ENCODE data around the gene HTR2A.

Gene HTR2A

DNA sequence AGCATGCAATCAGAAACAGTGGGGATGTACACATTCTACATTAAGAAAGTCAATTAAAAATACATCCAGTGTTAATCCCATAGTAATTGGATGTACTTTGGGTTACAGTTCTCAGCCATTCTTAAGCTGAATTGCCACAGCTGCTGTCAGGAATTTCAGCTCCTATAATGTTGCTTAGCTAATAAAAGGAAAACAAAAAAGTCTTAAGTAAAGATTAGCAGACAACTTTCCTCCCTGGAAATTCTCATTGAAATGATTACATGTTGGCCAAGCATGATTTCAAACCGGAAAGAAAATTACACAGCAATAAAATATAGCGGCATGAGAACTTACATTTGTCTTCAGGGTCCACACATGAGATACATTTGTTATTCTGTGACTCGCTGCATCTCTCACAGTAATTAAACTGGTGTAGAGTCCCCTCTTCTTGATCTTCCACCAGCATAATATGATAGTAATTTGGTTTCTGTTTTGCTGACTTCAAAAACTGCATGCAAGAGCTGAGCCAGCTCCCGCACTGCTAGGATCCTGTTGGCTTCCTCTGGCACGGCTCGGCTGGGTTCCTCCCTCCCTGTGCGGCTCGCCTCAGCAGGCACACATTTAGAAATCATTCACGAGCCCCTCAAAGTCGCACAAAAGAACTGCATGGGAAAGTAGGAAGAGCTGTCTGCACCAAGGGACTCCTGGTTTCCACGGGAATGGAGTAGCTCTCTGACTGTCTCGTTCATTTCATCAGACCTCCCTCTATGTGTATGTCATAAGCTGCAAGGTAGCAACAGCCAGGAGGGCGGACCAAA lies at the start of gene HTR2A:
TSS of gene HTR2A (minus strand) at position 713 of the 797 bp plus-strand sequence. CDS start 1,147 bp downstream, outside the sequence.
- peak within 1 kb of the TSS; percentile 34 for H3K4me3 Mint-ChIP-seq
- DNase-seq (ENCODE audit: low spot score in 2 of 2) (no peak), ATAC-seq (replicated peaks; ENCODE audit: extremely low read depth, poor library complexity, severe bottlenecking) (no peak)
- H3K27ac Mint-ChIP-seq (ENCODE audit: low read depth) = no peak within 1 kb of the TSS
- H3K9me3 Mint-ChIP-seq = peaks cover under 1% of the 10 kb centered on the region
- H3K27me3 Mint-ChIP-seq = peaks cover 58% of the 10 kb centered on the region
- peaks cover 3% of the 10 kb centered on the region for H3K36me3 Mint-ChIP-seq (ENCODE audit: insufficient read depth)
- peaks cover 6% of the 10 kb centered on the region for H3K4me1 Mint-ChIP-seq

DNA sequence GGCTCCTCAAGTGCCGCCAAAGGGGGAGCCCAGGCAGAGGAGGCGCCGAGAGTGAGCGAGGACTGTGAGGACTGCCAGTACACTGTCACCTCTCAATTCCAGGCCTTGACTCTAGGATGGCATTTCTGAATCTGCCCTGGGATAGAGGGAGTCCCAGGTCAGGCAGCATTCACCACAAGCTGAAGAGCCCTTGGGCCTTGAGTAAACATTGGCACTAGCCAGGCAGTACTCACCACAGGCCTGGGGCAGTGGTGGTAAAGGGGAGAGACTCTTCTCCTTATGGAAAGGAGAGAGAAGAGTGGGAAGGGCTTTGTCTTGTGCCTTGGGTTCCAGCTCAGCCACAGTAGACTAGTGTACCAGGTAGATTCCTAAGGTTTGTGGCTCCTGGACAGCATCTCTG lies 39.7 kb upstream of the HTR2A start:
- Mint-ChIP-seq H3K27me3 (peaks cover 64% of the 10 kb centered on the region), H3K4me3 (no peak overlapping the region), H3K4me1 (no peaks in the 10 kb centered on the region), H3K36me3 (ENCODE audit: insufficient read depth) (no peaks in the 10 kb centered on the region), H3K9me3 (no peaks in the 10 kb centered on the region), H3K27ac (ENCODE audit: low read depth) (no peak overlapping the region)
- ATAC-seq (replicated peaks; ENCODE audit: extremely low read depth, poor library complexity, severe bottlenecking) (no peak), DNase-seq (ENCODE audit: low spot score in 2 of 2) (no peak)

DNA sequence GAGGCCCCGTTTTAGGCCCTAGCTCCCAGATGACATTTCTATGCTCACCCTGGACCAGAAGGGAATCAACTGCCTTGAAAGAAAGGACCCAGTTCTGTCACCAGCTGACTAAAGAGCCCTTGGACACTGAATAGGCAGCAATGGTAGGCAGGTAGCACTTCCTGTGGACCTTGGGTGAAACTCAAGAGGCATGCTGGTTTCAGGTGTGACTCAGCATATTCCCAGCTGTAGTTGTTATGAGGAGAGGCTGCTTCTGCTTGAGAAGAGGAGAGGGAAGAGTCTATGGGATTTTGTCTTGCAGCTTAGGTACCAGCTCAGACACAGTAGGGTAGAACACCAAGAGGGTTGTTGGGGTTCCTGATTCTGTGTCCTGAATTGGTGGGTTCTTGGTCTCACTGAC lies 37.9 kb upstream of the HTR2A start:
- ATAC-seq (replicated peaks; ENCODE audit: extremely low read depth, poor library complexity, severe bottlenecking) = no peak
- Mint-ChIP-seq H3K9me3 (no peaks in the 10 kb centered on the region), H3K27ac (ENCODE audit: low read depth) (no peak overlapping the region), H3K4me3 (no peak overlapping the region), H3K4me1 (no peaks in the 10 kb centered on the region), H3K27me3 (peaks cover 56% of the 10 kb centered on the region), H3K36me3 (ENCODE audit: insufficient read depth) (no peaks in the 10 kb centered on the region)
- no peak for DNase-seq (ENCODE audit: low spot score in 2 of 2)

DNA sequence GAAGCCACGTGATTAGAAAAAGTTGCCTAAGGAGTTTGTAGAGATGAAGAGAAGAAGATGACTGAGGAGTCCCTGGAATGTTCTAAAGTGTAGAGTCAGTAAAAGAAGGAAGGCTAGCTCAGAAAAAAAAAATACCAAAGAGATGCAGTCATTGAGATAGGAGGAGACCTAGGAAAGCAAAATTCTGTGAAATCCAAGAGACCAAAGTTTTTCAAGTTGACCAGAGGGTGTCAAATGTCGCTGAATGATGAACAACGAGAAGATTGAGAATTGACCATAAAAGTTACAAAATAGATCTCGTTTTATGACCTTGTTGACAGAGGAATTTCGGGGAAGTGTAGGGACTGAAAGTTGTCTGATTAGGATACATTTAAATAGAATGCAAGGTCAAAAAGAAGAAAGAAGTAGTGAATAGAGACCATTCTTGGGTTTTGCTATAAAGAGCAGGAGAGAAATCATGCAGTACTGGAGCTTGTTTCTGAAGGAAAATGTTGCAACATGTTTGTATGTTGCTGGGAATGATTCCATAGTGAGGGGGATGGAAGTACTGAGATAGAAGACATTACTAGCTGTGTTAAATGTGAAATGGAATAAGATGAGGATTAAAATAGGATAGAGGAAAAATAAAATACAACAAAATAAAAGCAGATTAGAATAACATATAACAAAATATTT lies 30.2 kb upstream of the HTR2A start:
- Mint-ChIP-seq H3K4me3 (no peak overlapping the region), H3K9me3 (no peaks in the 10 kb centered on the region), H3K36me3 (ENCODE audit: insufficient read depth) (no peaks in the 10 kb centered on the region)

DNA sequence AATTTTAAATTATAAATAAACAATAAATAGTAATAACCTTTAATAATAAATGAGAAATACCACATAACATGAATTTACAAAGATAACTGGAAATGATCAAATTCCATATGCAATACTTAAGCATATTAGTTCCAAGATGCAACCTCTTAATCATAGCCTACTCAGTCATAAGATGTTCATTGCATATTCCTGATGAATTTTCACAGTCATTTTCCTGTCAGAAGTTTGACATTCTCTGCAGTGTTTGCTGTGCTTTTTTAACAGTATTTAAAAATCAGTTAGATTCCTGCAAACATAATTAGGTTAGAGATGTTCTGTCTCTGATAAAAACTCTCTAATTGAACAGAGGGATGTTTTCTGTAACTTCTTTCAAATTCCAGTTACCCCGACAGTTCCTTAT lies 28.6 kb upstream of the HTR2A start:
- ATAC-seq (replicated peaks; ENCODE audit: extremely low read depth, poor library complexity, severe bottlenecking) (no peak), DNase-seq (ENCODE audit: low spot score in 2 of 2) (no peak)
- H3K36me3 Mint-ChIP-seq (ENCODE audit: insufficient read depth) = no peaks in the 10 kb centered on the region
- no peak overlapping the region for H3K27ac Mint-ChIP-seq (ENCODE audit: low read depth)
- peaks cover 10% of the 10 kb centered on the region for H3K27me3 Mint-ChIP-seq
- H3K4me1 Mint-ChIP-seq = no peaks in the 10 kb centered on the region
- H3K9me3 Mint-ChIP-seq = no peaks in the 10 kb centered on the region
- H3K4me3 Mint-ChIP-seq = no peak overlapping the region

More for the DNA sequence above, 30.2 kb upstream of the HTR2A start:
- Mint-ChIP-seq H3K27me3 (peaks cover 17% of the 10 kb centered on the region), H3K4me1 (no peaks in the 10 kb centered on the region), H3K27ac (ENCODE audit: low read depth) (no peak overlapping the region)
- no peak for ATAC-seq (replicated peaks; ENCODE audit: extremely low read depth, poor library complexity, severe bottlenecking)
- no peak for DNase-seq (ENCODE audit: low spot score in 2 of 2)

DNA sequence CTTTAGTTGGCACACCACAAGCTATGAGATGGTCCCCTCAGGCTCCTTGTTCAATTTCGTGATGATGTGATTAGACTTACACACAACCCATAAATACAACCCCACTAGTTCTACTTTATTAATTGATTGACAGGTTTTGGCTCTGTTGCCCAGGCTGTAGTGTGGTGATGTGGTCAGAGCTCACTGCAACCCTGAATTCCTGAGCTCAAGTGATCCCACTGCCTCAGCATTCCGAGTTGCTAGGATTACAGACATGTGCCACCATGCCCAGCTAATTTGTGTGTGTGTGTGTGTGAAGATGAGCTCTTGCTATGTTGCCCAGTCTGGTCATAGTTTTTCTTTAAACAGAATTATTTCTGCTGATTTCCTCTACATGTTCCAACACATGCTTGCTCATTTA lies 17.5 kb upstream of the HTR2A start:
- DNase-seq (ENCODE audit: low spot score in 2 of 2) (no peak), ATAC-seq (replicated peaks; ENCODE audit: extremely low read depth, poor library complexity, severe bottlenecking) (no peak)
- H3K36me3 Mint-ChIP-seq (ENCODE audit: insufficient read depth) = no peaks in the 10 kb centered on the region

DNA sequence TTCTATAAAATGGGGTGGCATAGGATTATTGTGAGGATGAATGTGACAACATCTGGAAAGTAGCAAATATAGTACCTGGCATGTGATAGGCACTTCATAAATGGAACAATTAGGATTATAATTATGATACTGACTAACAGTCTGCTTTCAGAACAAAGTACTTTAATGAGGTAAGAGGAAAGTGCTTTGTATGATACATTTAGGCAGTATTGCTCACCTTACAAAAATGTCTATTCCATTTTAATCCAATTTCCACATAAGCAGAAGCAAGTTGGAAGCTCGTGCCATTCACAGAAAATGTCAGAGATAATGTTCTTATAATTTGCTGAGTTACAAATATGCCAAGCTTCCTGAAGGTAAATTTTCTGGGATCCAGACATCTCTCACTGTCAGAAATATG lies 16.9 kb upstream of the HTR2A start:
- H3K4me1 Mint-ChIP-seq = no peaks in the 10 kb centered on the region
- no peak overlapping the region for H3K4me3 Mint-ChIP-seq
- ATAC-seq (replicated peaks; ENCODE audit: extremely low read depth, poor library complexity, severe bottlenecking) (no peak), DNase-seq (ENCODE audit: low spot score in 2 of 2) (no peak)
- H3K27me3 Mint-ChIP-seq = peaks cover 55% of the 10 kb centered on the region
- no peak overlapping the region for H3K27ac Mint-ChIP-seq (ENCODE audit: low read depth)
- H3K36me3 Mint-ChIP-seq (ENCODE audit: insufficient read depth) = no peaks in the 10 kb centered on the region
- no peaks in the 10 kb centered on the region for H3K9me3 Mint-ChIP-seq

More for the DNA sequence above, 17.5 kb upstream of the HTR2A start:
- Mint-ChIP-seq H3K4me1 (no peaks in the 10 kb centered on the region), H3K4me3 (no peak overlapping the region), H3K27me3 (peaks cover 55% of the 10 kb centered on the region), H3K9me3 (no peaks in the 10 kb centered on the region), H3K27ac (ENCODE audit: low read depth) (no peak overlapping the region)

DNA sequence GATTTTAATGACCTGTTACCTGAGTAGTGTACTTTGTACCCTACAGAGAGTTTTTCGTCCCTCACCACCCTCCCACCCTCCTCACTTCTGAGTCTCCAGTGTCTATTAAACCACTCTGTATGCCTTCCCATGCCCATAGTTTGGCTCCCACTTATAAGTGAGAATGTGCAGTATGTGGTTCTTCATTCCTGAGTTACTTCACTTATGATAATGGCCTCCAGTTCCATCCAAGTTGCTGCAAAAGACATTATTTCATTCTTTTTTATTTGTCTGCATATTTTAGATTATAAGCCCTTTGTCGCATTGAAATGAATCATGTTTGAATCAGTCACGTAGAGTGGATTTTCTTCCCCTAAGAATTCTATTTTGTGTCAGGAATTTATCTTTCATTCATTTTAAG lies 12.2 kb upstream of the HTR2A start:
- no peaks in the 10 kb centered on the region for H3K4me1 Mint-ChIP-seq
- ATAC-seq (replicated peaks; ENCODE audit: extremely low read depth, poor library complexity, severe bottlenecking) = no peak
- H3K4me3 Mint-ChIP-seq = no peak overlapping the region
- peaks cover 44% of the 10 kb centered on the region for H3K27me3 Mint-ChIP-seq
- no peaks in the 10 kb centered on the region for H3K36me3 Mint-ChIP-seq (ENCODE audit: insufficient read depth)
- DNase-seq (ENCODE audit: low spot score in 2 of 2) = no peak
- no peak overlapping the region for H3K27ac Mint-ChIP-seq (ENCODE audit: low read depth)
- no peaks in the 10 kb centered on the region for H3K9me3 Mint-ChIP-seq

DNA sequence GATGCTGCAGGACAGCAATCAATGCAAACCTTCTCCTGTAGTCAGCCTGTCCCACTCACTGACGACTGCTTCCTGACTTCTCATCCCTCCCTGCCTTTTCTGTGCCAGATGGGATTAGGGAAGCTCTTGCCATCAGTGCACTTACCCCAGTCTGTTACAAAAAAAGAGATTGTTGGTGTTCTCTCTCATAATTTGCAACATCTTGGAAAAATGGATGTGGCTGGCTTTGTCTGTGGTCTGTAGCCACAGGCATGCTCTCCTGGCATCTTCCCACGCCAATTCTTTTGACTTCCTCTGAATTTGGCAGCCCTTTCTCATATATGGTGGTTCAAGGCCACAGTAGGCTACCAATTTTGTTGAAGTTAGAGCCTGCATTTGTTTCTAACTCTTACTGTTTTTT lies 11.6 kb upstream of the HTR2A start:
- ATAC-seq (replicated peaks; ENCODE audit: extremely low read depth, poor library complexity, severe bottlenecking) = no peak
- no peak for DNase-seq (ENCODE audit: low spot score in 2 of 2)
- H3K27me3 Mint-ChIP-seq = peaks cover 44% of the 10 kb centered on the region
- H3K9me3 Mint-ChIP-seq = no peaks in the 10 kb centered on the region
- H3K27ac Mint-ChIP-seq (ENCODE audit: low read depth) = no peak overlapping the region
- no peaks in the 10 kb centered on the region for H3K4me1 Mint-ChIP-seq
- no peak overlapping the region for H3K4me3 Mint-ChIP-seq
- H3K36me3 Mint-ChIP-seq (ENCODE audit: insufficient read depth) = no peaks in the 10 kb centered on the region

DNA sequence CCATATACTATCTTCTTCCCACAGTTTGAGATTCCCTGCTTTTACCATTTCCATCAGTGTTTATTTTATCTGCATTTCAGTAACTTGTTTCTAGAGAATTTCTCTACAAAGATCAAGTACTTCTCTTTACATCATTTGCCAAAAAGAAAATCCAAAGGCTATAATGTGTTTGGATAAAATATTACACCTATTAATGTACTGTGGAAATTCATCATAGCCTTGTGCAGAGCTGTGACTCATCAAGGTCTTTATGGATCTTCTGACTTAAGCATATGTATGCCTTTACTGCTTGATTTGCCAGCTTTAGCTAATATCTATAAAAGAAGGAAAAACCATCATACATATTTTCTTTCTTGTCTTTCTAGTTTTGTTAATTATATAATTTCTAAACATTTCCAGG lies 9.6 kb upstream of the HTR2A start:
- ATAC-seq (replicated peaks; ENCODE audit: extremely low read depth, poor library complexity, severe bottlenecking) (no peak), DNase-seq (ENCODE audit: low spot score in 2 of 2) (no peak)
- Mint-ChIP-seq H3K27me3 (peaks cover 51% of the 10 kb centered on the region), H3K27ac (ENCODE audit: low read depth) (no peak overlapping the region), H3K36me3 (ENCODE audit: insufficient read depth) (peaks cover 1% of the 10 kb centered on the region), H3K4me1 (no peaks in the 10 kb centered on the region), H3K9me3 (peaks cover 7% of the 10 kb centered on the region), H3K4me3 (no peak overlapping the region)

DNA sequence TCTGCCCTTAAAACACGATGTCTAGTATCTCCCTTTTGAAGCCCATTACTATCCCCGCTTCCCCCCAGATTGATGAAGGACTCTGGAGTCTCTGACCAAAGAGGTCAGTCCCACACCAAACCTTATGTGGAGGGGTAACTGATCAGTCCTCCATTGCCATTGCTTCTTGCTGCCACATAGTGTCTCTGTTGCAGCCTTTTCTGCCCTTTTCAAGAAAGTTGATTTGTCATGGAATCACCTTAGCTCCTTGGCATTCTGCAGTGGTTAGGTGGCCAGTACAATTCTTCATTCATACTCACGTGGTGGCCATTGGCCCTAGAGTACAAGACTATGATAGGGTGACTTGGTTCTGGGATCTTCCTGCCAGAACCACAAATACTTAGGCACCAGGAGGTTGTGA lies 8.4 kb upstream of the HTR2A start:
- peaks cover 7% of the 10 kb centered on the region for H3K9me3 Mint-ChIP-seq
- ATAC-seq (replicated peaks; ENCODE audit: extremely low read depth, poor library complexity, severe bottlenecking) (no peak), DNase-seq (ENCODE audit: low spot score in 2 of 2) (no peak)
- no peaks in the 10 kb centered on the region for H3K4me1 Mint-ChIP-seq
- H3K27ac Mint-ChIP-seq (ENCODE audit: low read depth) = no peak overlapping the region
- peaks cover 42% of the 10 kb centered on the region for H3K27me3 Mint-ChIP-seq
- peaks cover 1% of the 10 kb centered on the region for H3K36me3 Mint-ChIP-seq (ENCODE audit: insufficient read depth)
- no peak overlapping the region for H3K4me3 Mint-ChIP-seq

DNA sequence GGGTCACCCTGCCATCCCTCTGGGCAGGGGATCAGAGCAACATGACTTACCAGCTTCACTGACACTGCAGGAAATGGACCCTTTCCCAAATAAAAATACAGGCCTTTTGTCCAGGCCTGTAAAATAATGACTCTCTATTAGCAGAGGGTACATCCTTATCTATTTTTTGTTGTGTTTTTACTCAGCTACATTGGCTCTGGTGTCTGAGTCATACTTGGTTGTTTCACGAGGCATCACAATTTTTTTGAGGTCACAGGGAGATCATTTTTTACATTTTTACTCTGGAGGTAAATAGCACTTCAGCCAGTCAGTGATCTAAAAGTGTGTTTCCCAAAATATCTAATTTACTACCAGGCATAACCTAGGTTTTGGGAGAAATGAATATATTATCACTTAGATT lies 6.9 kb upstream of the HTR2A start:
- Mint-ChIP-seq H3K36me3 (ENCODE audit: insufficient read depth) (peaks cover 1% of the 10 kb centered on the region), H3K4me3 (no peak overlapping the region), H3K27ac (ENCODE audit: low read depth) (no peak overlapping the region), H3K27me3 (peaks cover 28% of the 10 kb centered on the region), H3K9me3 (peaks cover 7% of the 10 kb centered on the region), H3K4me1 (no peaks in the 10 kb centered on the region)
- ATAC-seq (replicated peaks; ENCODE audit: extremely low read depth, poor library complexity, severe bottlenecking) (no peak), DNase-seq (ENCODE audit: low spot score in 2 of 2) (no peak)

DNA sequence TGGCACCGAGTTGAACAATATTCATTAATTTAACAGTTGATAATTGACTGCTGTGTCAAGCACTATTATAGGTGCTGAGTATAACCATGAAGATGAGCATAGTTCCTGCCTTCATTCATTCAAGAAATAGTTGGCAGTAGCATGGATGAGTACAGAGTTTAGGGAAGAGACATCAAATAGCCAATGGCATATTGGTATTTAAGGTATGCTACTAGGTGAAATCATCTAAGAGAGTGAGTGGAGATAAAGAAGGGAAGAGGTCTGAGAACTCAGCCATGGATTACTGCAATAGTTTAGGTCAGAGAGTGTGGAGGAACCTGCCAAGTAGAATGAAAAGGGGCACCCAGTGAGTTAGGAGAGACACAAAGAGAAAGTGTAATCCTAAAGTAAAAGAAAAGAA lies 4.9 kb upstream of the HTR2A start:
- Mint-ChIP-seq H3K4me1 (peaks cover 3% of the 10 kb centered on the region), H3K36me3 (ENCODE audit: insufficient read depth) (peaks cover 3% of the 10 kb centered on the region), H3K9me3 (peaks cover 7% of the 10 kb centered on the region), H3K27me3 (peaks cover 38% of the 10 kb centered on the region), H3K4me3 (no peak overlapping the region), H3K27ac (ENCODE audit: low read depth) (no peak overlapping the region)
- ATAC-seq (replicated peaks; ENCODE audit: extremely low read depth, poor library complexity, severe bottlenecking) (no peak), DNase-seq (ENCODE audit: low spot score in 2 of 2) (no peak)

All from central memory CD8-positive, alpha-beta T cell (primary cell).